GM21526 (cell line): ENCODE data around the gene CDH4.
"Not testable (repeated sequence)": the region's sequence is repeated elsewhere in the genome, so short reads cannot be mapped to it uniquely, and the experiment has no call there.

Experiments used
- ATAC-seq: cut with Tn5 transposase; IDR thresholded peaks from one replicate; pipeline ENCODE4 v1.9.1; 2021; ENCODE audit warnings: moderate library complexity; ENCODE audit not compliant: unreplicated experiment, low FRiP score

Gene CDH4

GRCh38 chr20:61449057-61449609 lies 197.1 kb downstream of the CDH4 start:
- no peak for ATAC-seq

- ATAC-seq, result no peak
Observed at GRCh38 chr20:61449916-61450315, 197.9 kb downstream of the CDH4 start.

DNA sequence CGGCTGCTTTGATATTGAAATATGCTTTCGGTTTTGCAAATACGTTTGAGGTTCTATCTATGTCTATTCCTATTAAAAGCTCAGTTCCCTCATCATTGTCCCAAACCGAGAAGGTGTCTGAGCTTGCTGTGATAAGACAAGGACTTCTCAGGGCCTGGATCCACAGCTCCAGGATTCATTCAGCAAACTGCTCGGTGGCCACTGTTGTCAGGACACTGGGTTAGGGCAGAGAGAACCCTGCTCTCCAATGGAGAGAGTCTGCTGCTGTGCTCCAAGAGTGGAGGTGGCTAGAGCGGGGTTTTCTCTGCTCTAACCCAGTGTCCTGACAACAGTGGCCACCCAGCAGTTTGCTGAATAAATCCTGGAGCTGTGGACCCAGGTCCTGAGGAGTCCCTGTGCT lies 198.5 kb downstream of the CDH4 start:
- no peak for ATAC-seq

DNA sequence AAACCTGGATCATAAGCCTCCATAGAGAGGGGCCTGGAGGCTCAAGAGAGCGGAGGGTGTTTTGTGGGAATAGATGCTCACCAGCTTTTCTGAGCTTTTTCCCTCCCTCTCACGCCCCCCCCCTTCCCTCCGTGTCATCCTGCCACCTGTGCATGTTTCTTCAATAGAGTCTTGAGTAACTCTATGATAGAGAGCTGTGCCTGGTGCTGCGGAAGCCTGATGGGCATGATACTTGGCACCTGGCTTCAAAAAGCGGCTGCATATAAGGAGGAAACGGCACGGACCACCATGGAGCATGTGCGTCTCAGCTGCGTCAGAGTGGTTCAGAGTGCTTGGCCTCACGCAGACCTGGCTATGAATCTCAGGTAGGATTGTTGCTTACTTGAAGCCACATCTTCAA lies 198.9 kb downstream of the CDH4 start:
- no peak for ATAC-seq

GRCh38 chr20:61451953-61452352 lies 199.9 kb downstream of the CDH4 start:
- no peak for ATAC-seq

GRCh38 chr20:61453219-61453618 lies 201.2 kb downstream of the CDH4 start:
- ATAC-seq, result no peak

- ATAC-seq, result not testable (repeated sequence)
Observed at GRCh38 chr20:61453623-61454022, 201.6 kb downstream of the CDH4 start.

DNA sequence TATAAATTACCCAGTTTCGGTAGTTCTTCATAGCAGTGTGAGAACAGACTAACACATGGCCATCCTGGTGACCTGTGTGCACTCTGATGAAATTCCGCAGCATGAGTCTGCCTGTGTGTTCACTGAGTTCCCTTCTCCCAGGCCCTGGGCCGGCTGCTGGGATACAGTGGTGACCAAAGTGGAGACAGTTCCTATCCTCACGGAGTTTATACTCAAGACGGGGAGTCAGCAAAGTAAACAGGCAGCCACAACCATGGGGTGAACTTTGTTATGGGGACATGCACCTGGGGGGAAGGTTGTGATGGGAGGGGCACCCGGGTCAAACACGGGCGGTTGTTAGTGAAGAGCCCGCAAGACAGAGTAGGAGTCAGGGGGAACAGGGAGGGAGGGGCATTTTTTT lies 202.0 kb downstream of the CDH4 start:
- ATAC-seq, result no peak

DNA sequence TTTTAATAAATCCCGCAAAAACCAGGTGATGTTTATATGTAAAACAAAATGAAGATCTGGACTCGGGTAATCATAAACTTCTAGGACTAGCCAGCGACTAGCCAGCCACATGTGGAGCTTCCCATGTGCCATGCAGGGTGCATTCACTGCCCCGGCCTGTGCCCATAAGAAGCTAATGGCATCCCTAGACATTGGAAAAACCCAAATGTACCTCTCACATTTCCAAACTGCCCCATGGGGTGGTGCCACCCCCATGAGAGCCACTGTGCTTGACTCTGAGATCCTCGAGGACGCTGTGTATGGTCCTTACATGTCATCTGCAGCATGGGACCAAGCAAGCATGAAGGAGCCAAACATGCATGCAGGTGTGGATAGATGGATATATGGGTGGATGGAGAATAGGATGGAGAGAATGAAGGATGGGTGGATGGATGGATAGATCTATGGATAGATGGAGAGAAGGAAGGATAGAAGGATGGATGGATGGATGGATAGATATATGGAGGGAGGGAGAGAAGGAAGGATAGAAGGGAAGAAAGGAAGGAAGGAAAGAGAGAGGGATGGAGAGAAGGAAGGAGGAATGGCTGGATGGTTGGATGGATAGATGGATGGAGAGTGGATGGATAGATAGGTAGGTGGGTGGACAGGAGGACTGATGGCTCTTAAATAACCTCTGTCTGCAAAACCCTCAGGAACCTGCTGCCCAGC lies 203.6 kb downstream of the CDH4 start:
- no peak for ATAC-seq

- ATAC-seq, result no peak
Observed at GRCh38 chr20:61457725-61458124, 205.7 kb downstream of the CDH4 start.

- ATAC-seq, result no peak
Observed at GRCh38 chr20:61458146-61458746, 206.2 kb downstream of the CDH4 start.

DNA sequence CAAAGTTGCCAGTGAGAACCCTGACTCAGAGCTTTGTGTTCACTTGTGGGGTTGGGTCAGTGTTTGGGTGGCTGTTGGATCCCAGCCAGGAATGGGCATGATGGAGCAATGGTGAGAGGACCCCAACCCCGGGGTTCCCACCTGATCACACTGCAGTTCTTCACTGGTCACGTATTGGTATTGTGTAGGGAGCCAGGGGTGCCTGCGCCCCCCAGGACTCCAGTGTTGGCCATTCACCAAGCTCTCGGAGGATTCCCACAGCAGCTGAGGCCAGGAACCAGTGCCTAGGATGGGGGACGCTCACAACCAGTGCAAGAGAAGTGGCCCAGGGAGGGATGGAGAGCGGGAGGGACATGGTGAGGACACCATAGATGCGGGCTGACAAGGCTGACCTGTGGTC lies 207.2 kb downstream of the CDH4 start:
- ATAC-seq, result no peak

DNA sequence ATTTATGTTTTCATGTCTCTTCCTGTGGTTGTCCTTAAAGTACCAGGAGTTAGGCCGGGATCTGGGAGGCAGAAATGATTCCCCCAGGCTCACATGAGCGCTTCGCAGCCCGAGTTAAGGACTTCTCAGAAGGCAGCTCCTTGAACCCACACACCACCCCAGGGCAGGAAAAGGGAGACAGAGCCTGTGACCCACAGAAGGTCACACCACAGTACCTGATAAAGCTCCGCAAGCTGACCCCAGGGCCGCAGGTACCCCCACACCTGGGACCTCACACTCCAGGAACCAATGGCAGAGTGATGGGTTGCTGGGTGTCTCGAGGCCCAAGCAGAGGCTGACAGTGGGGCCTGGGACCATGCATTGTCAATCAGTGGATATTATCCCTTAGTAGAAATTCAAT lies 207.6 kb downstream of the CDH4 start:
- ATAC-seq, result no peak

GRCh38 chr20:61460261-61461052 lies 208.4 kb downstream of the CDH4 start:
- no peak for ATAC-seq

GRCh38 chr20:61461461-61461860 lies 209.4 kb downstream of the CDH4 start:
- ATAC-seq, result no peak

DNA sequence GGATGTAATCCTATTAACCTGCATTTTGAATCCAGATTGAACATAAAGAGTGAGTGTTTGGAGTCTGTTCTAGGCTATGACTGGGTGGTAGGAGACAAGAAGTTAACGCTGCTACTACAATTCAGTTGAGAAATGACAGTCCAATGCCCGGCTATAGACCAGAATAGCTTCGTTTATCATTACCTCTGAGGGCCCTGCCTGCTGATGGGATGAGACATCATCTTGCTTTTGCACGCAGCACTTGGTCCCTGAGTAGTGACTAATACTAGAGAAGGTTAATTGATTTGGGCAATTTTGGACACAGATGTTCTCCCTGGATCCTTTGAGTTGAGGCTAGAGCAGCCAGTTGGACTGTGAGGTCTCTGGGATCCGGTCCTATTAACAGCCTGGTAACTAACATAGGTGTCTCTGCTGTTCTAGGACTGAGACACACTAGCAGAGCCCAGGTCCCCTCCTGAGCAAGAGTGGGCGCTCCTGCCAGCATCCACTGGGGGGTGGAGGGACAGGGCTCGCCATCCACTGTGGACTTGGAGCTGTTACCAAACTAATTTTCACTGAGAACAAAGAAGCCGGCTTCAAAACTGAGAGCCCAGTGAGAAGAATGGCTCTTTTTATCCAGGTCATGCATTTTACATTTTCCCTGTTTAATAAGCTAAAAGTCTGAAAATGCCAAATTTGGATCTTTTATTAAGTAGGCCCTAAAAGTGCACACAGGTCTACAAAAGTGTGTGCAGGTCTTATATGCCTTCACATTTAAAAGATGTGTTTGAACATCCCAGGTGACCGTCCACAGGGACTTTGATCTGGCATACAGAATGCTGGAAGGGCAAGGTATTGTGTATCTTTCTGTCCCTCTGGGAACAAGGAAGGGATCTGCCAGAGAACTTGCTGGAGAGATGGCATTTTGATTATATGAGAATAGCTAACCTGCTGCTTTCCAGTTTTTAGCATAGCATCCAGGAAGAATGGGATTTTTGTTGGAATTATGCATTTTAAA lies 212.5 kb downstream of the CDH4 start:
- no peak for ATAC-seq

DNA sequence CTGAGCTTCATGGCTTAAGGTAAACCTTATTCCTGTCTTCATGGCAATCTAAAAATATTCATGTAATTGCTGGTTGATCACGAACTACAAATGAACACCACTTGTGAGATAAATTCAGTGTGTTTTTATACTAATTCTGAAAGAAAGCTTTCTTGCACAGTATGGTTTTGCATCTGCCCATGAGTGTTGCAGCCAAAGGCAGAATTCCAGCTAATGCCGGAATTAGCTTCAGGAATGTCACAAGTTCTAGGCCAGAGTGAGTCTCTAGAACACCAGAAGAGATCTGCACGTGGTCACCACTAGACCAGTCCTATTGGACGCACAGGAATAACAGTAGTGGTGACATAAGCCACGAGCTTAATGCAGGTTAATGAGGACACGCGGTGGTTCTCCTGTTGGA lies 223.7 kb downstream of the CDH4 start:
- ATAC-seq, result no peak

GRCh38 chr20:61476956-61477355 lies 224.9 kb downstream of the CDH4 start:
- ATAC-seq, result no peak

GRCh38 chr20:61477451-61477861 lies 225.4 kb downstream of the CDH4 start:
- ATAC-seq, result no peak

- ATAC-seq, result no peak
Observed at GRCh38 chr20:61478094-61478493, 226.0 kb downstream of the CDH4 start.
